GM11168 (cell line): ENCODE data around the gene PPP4R1.
"Not testable (repeated sequence)": the region's sequence is repeated elsewhere in the genome, so short reads cannot be mapped to it uniquely, and the experiment has no call there.

Experiments
- in situ Hi-C: fragments of 300-500 bp; cut with MboI; formaldehyde crosslinking; loops from one replicate; pipeline ENCODE4 v1.12.0; 2022; ENCODE audit warnings: low sequenced_read_pairs; ENCODE audit not compliant: unreplicated experiment

PPP4R1 gene

DNA sequence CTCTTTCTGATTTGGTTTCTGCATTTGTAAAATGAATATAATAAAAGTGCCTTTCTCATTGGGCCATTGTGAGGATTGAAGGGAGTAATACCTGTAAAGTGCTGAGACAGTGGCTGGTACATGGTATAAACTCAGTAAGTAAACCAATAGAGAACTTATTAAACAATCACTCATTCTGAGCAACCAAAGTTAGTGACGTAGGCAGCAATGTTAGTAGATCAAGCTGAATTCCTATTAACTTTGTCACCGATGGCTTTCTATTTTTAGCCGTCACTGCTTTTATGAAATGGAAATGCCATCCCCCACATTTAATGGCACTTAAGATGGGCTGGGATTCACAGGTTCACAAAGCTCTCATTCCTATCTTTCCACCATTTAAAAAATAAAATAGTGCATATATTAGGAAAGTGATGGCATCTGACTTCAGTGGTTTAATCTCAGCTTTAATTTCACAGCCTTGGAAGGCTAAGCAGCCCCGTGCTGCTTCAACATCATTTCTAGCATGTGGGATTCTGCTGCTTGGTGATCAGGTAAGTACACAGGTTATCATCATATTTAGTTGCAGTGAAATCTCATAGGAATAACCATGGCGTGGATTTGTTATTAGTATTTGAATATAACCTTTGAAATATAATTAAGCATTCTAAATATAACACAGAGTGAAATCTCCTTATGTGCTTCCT is 17.6 kb upstream of the PPP4R1 start:
- in situ Hi-C loops = no loop called here

DNA sequence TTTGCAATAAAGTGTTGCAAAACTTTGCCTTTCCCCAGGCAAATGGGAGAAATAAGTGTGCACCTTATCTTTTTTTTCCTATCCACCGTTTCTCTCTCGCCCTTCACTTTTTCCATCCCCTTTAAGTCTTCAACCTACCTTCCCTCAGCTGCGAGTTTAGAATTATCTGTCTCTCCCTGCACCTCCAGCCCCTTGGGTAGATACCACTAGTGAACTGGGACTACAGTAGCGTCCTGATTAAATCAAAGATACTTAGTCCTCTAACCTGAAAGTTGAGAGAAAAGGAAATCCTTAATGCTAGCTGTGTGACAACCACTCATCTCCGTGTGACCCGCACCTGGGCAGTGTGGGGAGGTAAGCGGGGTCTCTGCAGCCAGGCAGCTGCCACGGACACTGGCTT is 16.1 kb upstream of the PPP4R1 start:
- in situ Hi-C loops = no loop called here

DNA sequence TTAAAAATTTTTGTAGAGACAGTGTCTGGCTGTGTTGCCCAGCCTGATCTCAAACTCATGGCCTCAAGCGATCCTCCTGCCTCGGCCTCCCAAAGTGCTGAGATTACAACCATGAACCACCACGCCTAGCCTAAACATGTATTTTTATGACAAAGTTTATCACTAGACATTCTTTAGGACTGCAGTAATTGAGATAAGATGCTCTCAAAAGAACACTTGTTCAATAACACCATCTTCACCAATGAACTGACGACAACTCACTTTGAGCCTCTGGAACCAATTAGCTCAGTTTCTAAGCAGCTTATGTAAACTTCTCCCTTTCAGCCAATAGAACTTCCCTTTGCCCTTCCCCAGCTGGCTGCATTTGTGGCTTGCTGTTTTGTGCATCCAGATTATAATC is 15.3 kb upstream of the PPP4R1 start:
- in situ Hi-C loops = no loop called here

DNA sequence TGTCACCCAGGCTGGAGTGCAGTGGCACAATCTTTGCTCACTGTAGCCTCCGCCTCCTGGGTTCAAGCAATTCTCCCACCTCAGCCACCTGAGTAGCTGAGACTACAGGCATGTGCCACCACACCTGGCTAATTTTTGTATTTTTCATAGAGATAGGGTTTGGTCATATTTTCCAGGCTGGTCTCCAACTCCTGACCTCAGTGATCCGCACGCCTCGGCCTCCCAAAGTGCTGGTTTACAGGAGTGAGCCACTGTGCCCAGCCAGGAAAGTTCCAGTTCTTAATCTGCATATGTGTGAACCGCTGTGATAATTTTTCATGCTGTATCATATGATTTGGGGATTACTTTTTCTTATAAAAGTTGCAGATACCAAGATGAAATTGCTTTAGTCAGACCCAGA is 14.6 kb upstream of the PPP4R1 start:
- in situ Hi-C loops = no loop called here

DNA sequence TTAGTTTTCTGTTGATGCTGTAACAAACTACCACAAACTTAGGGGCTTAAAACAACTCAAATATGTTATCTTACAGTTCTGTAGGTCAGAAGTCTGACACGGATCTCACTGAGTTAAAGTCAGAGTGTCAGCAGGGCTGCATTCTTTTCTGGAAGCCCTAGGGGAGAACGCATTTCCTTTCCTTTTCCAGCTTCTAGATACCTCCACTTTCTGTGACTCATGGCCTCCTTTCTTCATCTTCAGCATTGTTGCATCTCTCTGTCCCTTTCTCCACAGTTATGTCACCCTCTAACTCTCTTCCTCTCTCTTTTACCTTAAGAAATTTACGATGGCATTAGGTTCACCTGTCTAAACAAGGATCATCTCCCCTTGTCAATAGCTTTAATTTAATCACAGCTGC is 13.3 kb upstream of the PPP4R1 start:
- in situ Hi-C loops = no loop called here

DNA sequence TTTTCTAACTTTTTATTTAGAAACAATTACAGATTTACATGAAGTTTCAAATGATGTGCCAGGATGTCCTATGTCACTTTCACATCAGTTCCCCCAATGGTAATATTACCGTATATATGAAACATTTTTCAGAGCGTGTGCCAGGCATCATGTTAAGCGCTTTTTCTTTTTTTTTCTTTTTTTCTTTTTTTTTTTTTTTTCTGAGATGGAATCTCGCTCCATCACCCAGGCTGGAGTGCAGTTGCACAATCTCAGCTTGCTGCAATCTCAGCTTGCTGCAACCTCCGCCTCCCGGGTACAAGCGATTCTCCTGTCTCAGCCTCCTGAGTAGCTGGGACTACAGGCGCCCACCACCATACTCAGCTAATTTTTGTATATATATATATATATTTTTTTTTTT is 5.6 kb upstream of the PPP4R1 start:
- in situ Hi-C loops = loop anchor here (10.0 kb wide), 1 partner anchor 55 kb away; no protein-coding TSS in a partner anchor

DNA sequence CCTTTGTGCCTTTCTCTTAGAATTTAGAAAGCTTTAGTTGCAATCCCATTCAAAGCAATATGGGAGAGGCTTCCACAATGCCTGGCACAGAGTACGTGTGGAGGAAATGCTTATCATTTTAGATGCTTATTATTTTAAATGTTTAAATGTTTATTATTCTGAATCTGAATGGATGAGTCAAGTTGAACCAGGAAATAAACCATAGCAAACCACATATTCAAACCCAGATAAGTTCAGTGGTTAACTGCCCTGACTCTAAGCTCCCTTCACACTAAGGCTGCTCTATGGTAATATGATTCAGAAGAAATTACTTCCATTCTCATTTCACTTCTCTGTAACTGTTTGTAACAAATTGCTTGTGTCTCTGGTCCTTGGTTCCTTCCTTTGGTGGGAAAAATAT is 5.2 kb upstream of the PPP4R1 start:
- in situ Hi-C loops = loop anchor here (10.0 kb wide), 1 partner anchor 55 kb away; no protein-coding TSS in a partner anchor

DNA sequence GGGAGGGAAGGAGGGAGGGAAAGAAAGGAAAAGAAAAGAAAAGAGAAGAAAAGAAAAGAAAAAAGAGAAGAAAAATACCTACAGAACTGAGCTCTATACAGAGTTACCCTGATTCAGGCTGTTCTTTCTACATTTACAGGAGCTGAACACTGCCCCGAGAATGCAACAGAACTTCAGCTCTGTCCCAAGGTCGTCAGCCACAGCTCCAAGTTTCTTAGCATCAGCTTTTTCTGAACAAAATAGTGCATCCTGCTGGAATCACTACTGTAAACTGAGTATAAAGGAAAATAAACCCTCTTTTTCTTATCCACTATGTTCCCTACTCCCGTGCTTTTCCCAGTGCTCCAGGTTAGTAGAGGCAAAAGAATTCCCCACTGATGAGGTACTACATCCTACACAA is 4.7 kb upstream of the PPP4R1 start:
- in situ Hi-C loops = loop anchor here (10.0 kb wide), 1 partner anchor 56 kb away; no protein-coding TSS in a partner anchor

DNA sequence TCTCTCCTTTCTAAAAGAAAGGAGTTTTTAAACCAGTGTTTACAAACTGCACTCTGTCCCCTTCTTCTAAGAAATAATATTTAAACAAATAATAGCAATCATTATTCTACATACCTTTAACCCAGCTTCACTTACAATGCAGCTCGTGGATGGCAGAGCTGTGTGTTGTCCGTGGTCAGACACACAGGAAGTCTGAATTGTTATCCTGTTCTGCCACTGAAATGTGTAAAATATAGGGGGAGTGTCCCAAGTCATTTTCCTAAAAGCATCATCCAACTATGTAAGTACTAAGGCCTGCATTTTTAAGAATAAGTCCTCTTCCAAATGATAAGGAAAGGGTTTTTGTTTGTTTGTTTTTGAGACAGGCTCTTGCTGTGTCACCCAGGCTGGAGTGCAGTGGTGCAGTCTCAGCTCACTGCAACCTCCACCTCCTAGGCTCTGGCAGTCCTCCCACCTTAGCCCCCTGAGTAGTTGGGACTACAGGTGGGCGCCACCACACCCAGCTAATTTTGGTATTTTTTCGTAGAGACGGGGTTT is 2.7 kb upstream of the PPP4R1 start:
- in situ Hi-C loops = loop anchor here (10.0 kb wide), 1 partner anchor 58 kb away; no protein-coding TSS in a partner anchor

DNA sequence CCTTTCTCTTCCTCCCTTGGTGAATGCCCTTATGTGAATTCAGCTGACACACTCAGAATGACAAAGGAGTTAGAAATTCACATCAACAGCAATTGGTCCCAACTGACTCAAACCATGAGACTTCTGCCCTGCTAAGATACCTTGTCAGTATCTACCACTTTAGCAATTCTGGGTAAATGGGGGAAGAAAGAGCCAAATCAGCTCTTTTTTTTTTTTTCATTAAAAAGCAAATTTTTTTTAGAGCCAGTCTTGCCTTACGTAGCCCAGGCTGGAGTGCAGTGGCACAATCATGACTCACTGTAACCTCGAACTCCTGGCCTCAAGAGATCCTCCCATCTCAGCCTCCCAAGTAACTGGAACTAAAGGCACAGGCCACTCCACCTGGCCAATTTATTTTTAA is 1.7 kb upstream of the PPP4R1 start:
- in situ Hi-C loops = loop anchor here (10.0 kb wide), 1 partner anchor 59 kb away; no protein-coding TSS in a partner anchor

DNA sequence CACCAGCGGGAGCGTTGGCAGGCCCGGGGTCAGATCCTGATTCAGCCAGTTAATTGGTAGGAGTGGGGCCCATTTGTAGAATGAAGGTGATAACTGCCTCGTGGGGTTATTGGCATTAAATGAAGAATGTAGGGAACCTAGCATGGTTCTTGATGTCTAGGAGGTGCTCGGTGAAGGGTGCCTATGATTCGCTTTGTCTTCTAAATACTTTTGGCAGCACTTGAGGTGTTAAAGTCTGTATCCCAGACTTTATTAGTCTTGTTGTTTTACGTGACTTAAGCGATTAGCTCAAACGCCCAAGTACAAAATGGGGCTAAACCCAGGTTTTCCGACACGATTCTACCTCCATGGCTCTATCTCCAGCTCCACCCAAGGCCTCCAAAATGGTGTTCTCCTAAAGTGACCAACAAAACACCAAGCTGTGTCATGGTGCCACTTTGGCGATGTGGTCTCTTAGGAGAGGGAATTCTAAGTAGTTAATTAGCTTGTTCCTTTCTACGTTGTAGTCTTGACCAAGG is 980 bp upstream of the PPP4R1 start:
- in situ Hi-C loops = loop anchor here (10.0 kb wide), 1 partner anchor 59 kb away; no protein-coding TSS in a partner anchor

DNA sequence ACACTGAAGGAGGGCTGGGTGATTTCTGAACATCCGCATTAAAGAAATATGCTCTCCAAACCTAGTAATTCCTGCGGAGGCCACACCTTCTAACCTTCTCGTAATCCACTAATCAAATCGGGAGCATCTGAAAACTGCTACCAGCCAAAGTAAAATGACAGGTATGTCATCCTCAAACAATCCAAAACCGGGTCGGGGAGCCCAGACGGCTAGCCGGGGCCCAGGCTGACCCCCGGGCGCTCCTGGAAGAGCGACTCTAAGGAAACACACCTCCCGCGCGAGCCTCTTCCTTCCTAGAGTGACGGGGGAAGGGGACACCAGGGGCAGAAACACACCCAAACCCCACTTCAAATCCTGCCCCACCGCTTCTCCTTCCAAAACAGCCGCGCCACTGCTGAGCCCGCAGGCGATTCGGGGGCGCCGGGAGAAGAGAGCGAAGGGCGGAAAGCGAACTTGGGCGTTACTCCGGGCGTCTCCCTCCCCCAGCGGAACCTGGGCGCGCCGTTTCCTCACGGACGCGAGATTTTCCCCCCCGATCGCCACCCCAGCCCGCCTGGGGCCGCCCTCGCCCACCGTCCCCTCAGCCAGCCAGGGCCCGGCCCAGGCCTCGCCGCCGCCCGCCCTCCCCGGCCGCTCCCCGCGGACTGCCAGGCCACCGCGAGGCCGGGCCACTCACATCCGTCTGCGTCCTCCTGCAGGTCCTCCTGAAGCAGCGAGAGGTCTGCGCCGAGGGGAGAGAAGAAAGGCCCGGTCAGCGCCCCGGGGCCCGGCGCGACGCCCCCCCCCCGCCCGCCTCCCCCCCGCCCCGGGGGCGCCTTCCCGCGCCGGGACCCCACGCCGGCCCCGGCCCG is 584 bp downstream of the PPP4R1 start:
- in situ Hi-C loops = loop anchor here (10.0 kb wide), 1 partner anchor 61 kb away; no protein-coding TSS in a partner anchor

DNA sequence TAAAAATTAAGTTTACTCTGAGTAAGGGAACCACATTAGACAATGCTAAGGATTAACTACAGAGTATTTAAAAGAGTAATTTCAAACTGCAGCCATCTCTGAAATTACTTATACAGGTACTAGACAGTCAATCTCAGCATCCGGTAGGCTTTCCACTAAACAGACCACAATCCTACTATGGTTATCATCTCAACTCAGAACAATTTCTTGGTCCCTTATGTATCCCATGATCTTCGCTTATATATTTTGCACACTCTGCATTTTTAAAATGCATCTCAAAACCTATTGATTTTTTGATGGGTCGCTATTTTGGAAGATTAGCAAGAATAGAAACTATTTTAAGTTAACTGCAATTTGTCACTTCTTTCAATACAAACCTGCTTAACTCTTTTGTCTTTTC is 1.4 kb downstream of the PPP4R1 start:
- in situ Hi-C loops = loop anchor here (10.0 kb wide), 1 partner anchor 62 kb away; no protein-coding TSS in a partner anchor

DNA sequence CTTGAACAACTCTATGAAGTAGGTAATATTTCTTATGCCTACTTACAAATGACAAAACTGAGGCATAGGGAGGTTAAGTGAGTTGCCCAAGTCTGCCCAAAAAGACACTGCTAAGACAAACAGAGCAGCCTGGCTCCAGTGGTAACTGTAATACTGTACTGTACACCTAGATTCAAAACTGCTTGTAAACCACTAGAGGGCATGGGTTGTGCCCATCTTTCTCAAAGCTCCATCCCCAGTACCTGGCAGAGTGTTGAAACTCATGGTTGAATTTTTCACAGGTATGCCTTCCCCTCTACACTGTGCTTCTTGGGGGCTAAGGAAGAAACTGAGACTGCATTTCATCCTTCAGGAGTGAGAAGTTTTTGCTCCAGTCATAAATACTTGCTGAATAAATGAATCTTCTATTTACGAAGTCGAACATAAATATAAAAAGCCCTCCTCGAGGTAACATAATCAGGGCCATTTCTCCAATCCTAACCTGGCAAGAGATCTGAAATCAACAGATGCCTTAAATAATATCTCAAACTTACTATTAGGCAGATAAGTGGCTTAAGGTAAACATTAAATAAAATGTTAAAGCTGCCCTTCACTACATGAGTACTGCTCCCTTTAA is 2.0 kb downstream of the PPP4R1 start:
- in situ Hi-C loops = loop anchor here (10.0 kb wide), 1 partner anchor 62 kb away; no protein-coding TSS in a partner anchor

DNA sequence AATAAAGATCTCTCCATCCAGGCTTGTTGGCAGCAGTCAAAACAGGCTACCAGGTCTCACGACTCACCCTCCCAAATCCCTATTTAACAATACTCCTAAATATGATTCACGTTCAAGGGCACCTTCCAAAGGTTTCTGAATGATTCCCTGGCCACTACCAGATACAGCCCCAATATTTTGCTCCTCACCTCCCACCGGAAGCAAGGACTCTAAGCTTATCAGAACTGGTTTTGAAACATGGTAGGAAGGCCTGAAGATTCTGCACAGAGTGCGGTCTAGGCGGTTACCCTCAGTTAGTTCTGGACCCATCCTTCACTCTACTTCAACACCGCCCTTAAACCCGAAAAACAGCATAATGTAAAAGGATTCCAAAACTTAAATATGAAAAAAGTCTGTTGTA is 5.2 kb downstream of the PPP4R1 start:
- in situ Hi-C loops = no loop called here

DNA sequence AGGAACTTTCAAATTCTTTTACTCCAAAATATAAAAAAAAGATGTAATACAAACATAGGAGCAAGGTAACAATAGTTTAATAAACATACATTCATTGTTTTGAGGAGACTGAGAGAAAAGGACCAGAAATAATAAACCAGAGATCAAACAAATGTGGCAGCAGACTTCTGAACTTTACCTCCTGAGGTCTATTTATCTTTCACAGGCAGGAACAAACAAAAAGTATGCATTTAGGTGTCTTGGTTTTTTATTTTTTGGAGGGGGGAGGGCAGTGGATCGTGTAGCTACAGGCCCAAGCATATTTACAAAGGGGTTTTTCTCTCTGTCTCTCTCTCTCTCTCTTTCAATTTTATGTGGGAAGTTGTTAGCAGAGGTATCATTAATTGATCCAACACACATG is 5.6 kb downstream of the PPP4R1 start:
- in situ Hi-C loops = no loop called here

DNA sequence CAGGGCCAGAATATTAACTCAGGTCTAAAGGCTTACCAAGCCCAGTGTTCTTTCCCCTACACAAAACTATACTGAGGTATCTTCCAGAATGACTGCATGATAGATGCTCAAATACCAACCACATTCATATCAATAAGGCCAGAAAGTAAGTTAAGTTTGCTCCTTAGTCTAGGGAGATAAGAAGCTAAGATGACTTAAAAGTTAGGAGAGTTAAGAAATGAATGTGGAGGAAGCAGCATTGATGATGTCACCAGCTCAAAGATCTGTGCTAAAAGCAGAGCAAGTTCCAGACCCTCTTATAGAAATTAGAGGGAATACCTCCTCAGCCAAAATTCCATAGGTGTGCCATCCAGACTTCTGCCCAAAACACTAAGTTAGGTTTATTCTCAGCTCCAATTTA is 6.1 kb downstream of the PPP4R1 start:
- in situ Hi-C loops = no loop called here

DNA sequence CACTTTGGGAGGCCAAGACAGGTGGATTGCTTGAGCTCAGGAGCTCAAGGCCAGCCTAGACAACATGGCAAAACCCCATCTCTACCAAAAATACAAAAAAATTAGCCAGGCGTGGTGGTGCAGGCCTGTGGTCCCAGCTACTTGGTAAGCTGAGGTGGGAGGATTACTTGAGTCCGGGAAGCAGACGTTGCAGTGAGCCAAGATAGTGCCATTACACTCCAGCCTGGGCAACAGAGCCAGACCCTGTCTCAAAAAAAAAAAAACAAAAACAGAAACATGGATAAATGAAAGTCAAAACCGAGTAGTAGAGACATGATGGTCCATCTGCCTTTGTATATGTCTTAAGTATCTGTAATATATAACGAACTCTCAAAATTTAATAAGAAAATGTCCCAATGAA is 7.2 kb downstream of the PPP4R1 start:
- in situ Hi-C loops = not testable (repeated sequence)

DNA sequence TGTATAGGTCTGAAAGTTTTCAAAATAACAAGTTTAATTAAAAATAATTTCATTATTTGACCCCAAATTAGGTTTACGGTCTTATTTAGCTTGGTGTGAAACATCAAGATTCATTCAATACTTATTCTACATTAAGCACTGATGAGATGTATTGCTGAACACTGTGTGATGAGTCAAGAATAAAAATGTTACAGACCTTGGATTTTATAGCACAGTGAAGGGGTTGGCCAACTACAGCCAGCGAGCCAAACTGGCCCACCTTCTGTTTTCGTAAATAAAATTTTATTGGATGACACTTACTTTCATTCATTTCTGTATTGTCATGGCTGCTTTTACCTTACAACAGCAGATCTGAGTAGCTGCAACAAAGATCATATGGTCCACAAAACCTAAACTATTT is 8.3 kb downstream of the PPP4R1 start:
- in situ Hi-C loops = no loop called here

DNA sequence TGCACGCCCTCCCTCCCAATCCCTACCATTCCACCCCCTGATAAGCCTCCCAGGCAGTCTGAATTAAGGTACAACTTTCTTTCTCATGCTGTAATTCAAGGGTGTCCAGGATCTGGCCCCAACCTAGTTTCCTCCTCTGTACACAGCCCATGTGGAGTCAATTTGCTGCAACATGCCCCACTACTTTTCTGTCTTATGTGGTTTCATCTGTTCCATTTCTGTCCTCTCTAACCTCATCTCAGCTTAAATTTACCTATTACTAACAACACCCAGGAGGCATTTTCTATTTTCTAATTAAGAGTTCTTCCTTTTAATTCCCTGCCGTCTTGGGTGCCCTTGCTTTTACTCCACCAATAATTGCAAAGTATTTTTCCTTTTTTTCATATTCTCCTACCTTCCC is 10.0 kb downstream of the PPP4R1 start:
- in situ Hi-C loops = no loop called here
